Measurements from ENCODE around the gene FBN2. TPM values are rescaled to one million over a fixed set of nuclear protein-coding genes. Genes with fewer than 3 reads are reported as not detected.

Gene FBN2
- total RNA-seq, 1 donor from 2014 or later = not detected

- H3K4me1 Mint-ChIP-seq (ENCODE audit: low read depth) = no peaks in the 10 kb centered on the region
- no peaks in the 10 kb centered on the region for H3K36me3 Mint-ChIP-seq (ENCODE audit: low read depth)
- DNase-seq (ENCODE audit: low spot score) = no peak
- H3K4me3 Mint-ChIP-seq = no peak overlapping the region
- intact Hi-C loops (cut with micrococcal nuclease) = no loop called here
- H3K27me3 Mint-ChIP-seq (ENCODE audit: insufficient read depth) = no peaks in the 10 kb centered on the region
- H3K9me3 Mint-ChIP-seq = no peaks in the 10 kb centered on the region
- no peak overlapping the region for H3K27ac Mint-ChIP-seq
Observed at GRCh38 chr5:128397876-128398275, 140.2 kb downstream of the FBN2 start.

GRCh38 chr5:128395073-128395472 is 143.0 kb downstream of the FBN2 start:
- H3K27me3 Mint-ChIP-seq (ENCODE audit: insufficient read depth) = no peaks in the 10 kb centered on the region
- no peaks in the 10 kb centered on the region for H3K36me3 Mint-ChIP-seq (ENCODE audit: low read depth)
- no peaks in the 10 kb centered on the region for H3K4me1 Mint-ChIP-seq (ENCODE audit: low read depth)
- DNase-seq (ENCODE audit: low spot score) = no peak
- intact Hi-C loops (cut with micrococcal nuclease) = no loop called here
- no peak overlapping the region for H3K4me3 Mint-ChIP-seq
- H3K9me3 Mint-ChIP-seq = no peaks in the 10 kb centered on the region
- H3K27ac Mint-ChIP-seq = no peak overlapping the region

- no peak for DNase-seq (ENCODE audit: low spot score)
- Mint-ChIP-seq H3K27ac (no peak overlapping the region), H3K27me3 (ENCODE audit: insufficient read depth) (no peaks in the 10 kb centered on the region), H3K36me3 (ENCODE audit: low read depth) (no peaks in the 10 kb centered on the region), H3K4me3 (no peak overlapping the region), H3K9me3 (no peaks in the 10 kb centered on the region), H3K4me1 (ENCODE audit: low read depth) (no peaks in the 10 kb centered on the region)
- intact Hi-C loops (cut with micrococcal nuclease) = no loop called here
Observed at GRCh38 chr5:128384068-128384467, 154.0 kb downstream of the FBN2 start.

- Mint-ChIP-seq H3K4me3 (no peak overlapping the region), H3K27me3 (ENCODE audit: insufficient read depth) (no peaks in the 10 kb centered on the region), H3K4me1 (ENCODE audit: low read depth) (no peaks in the 10 kb centered on the region), H3K36me3 (ENCODE audit: low read depth) (no peaks in the 10 kb centered on the region), H3K27ac (no peak overlapping the region), H3K9me3 (no peaks in the 10 kb centered on the region)
- DNase-seq (ENCODE audit: low spot score) = no peak
- intact Hi-C loops (cut with micrococcal nuclease) = no loop called here
Observed at GRCh38 chr5:128380337-128380736, 157.7 kb downstream of the FBN2 start.

DNA sequence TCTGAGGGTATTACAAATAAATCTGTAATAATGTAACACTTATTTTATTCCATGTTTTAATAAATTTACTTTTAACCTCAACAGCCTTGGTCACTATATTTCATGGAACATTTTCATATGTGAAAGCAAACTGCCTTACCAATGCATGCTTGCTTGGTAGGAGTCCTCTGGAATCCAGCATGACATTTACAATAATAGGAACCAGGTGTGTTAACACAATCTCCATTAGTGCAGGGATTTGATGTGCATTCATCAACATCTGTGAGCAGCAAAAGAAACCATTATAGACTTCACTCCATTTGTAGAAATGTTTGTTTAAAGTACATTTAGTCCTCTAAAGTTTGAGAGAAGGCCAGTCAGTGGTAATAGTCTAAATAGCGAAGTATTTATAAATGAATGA is 159.4 kb downstream of the FBN2 start:
- no peaks in the 10 kb centered on the region for H3K4me1 Mint-ChIP-seq (ENCODE audit: low read depth)
- no peaks in the 10 kb centered on the region for H3K9me3 Mint-ChIP-seq
- no peak overlapping the region for H3K4me3 Mint-ChIP-seq
- intact Hi-C loops (cut with micrococcal nuclease) = no loop called here
- H3K27me3 Mint-ChIP-seq (ENCODE audit: insufficient read depth) = no peaks in the 10 kb centered on the region
- no peak for DNase-seq (ENCODE audit: low spot score)
- no peaks in the 10 kb centered on the region for H3K36me3 Mint-ChIP-seq (ENCODE audit: low read depth)
- H3K27ac Mint-ChIP-seq = no peak overlapping the region

- Mint-ChIP-seq H3K4me1 (ENCODE audit: low read depth) (no peaks in the 10 kb centered on the region), H3K27ac (no peak overlapping the region), H3K27me3 (ENCODE audit: insufficient read depth) (no peaks in the 10 kb centered on the region), H3K36me3 (ENCODE audit: low read depth) (no peaks in the 10 kb centered on the region), H3K9me3 (no peaks in the 10 kb centered on the region), H3K4me3 (no peak overlapping the region)
- no peak for DNase-seq (ENCODE audit: low spot score)
- intact Hi-C loops (cut with micrococcal nuclease) = no loop called here
Observed at GRCh38 chr5:128378196-128378595, 159.8 kb downstream of the FBN2 start.

GRCh38 chr5:128376577-128376976 is 161.5 kb downstream of the FBN2 start:
- no peaks in the 10 kb centered on the region for H3K27me3 Mint-ChIP-seq (ENCODE audit: insufficient read depth)
- no peak for DNase-seq (ENCODE audit: low spot score)
- no peaks in the 10 kb centered on the region for H3K9me3 Mint-ChIP-seq
- no peaks in the 10 kb centered on the region for H3K4me1 Mint-ChIP-seq (ENCODE audit: low read depth)
- intact Hi-C loops (cut with micrococcal nuclease) = no loop called here
- H3K36me3 Mint-ChIP-seq (ENCODE audit: low read depth) = no peaks in the 10 kb centered on the region
- H3K27ac Mint-ChIP-seq = no peak overlapping the region
- no peak overlapping the region for H3K4me3 Mint-ChIP-seq

- Mint-ChIP-seq H3K27ac (no peak overlapping the region), H3K4me3 (no peak overlapping the region), H3K27me3 (ENCODE audit: insufficient read depth) (no peaks in the 10 kb centered on the region), H3K9me3 (no peaks in the 10 kb centered on the region), H3K4me1 (ENCODE audit: low read depth) (no peaks in the 10 kb centered on the region), H3K36me3 (ENCODE audit: low read depth) (no peaks in the 10 kb centered on the region)
- no peak for DNase-seq (ENCODE audit: low spot score)
- intact Hi-C loops (cut with micrococcal nuclease) = no loop called here
Observed at GRCh38 chr5:128366147-128366546, 171.9 kb downstream of the FBN2 start.

- no peaks in the 10 kb centered on the region for H3K9me3 Mint-ChIP-seq
- H3K4me3 Mint-ChIP-seq = no peak overlapping the region
- no peaks in the 10 kb centered on the region for H3K36me3 Mint-ChIP-seq (ENCODE audit: low read depth)
- no peak for DNase-seq (ENCODE audit: low spot score)
- intact Hi-C loops (cut with micrococcal nuclease) = no loop called here
- H3K4me1 Mint-ChIP-seq (ENCODE audit: low read depth) = no peaks in the 10 kb centered on the region
- H3K27me3 Mint-ChIP-seq (ENCODE audit: insufficient read depth) = no peaks in the 10 kb centered on the region
- no peak overlapping the region for H3K27ac Mint-ChIP-seq
Observed at GRCh38 chr5:128362370-128362769, 175.7 kb downstream of the FBN2 start.

DNA sequence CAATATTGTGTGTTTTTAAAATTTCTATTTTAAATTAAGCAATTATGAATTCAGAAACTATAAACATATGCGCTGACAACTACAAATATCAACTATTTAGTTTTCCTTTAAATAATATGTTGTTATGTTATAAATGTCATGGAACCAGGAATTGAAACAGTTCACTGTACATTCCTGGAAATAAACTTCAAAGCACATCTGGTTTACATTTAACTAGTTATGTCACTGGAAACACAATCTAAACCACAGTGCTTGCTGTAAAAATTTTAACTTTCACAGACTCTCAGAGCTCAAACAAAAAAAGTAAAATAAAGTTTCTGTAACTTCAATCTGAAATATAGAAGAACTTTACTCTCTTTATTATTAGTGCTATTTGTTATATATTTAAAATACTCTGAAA is 179.2 kb downstream of the FBN2 start:
- intact Hi-C loops (cut with micrococcal nuclease) = no loop called here
- no peaks in the 10 kb centered on the region for H3K36me3 Mint-ChIP-seq (ENCODE audit: low read depth)
- H3K9me3 Mint-ChIP-seq = no peaks in the 10 kb centered on the region
- DNase-seq (ENCODE audit: low spot score) = no peak
- no peaks in the 10 kb centered on the region for H3K4me1 Mint-ChIP-seq (ENCODE audit: low read depth)
- H3K27me3 Mint-ChIP-seq (ENCODE audit: insufficient read depth) = no peaks in the 10 kb centered on the region
- no peak overlapping the region for H3K4me3 Mint-ChIP-seq
- H3K27ac Mint-ChIP-seq = no peak overlapping the region

- no peaks in the 10 kb centered on the region for H3K4me1 Mint-ChIP-seq (ENCODE audit: low read depth)
- H3K9me3 Mint-ChIP-seq = no peaks in the 10 kb centered on the region
- no peak overlapping the region for H3K27ac Mint-ChIP-seq
Observed at GRCh38 chr5:128357226-128357625, 180.8 kb downstream of the FBN2 start.

DNA sequence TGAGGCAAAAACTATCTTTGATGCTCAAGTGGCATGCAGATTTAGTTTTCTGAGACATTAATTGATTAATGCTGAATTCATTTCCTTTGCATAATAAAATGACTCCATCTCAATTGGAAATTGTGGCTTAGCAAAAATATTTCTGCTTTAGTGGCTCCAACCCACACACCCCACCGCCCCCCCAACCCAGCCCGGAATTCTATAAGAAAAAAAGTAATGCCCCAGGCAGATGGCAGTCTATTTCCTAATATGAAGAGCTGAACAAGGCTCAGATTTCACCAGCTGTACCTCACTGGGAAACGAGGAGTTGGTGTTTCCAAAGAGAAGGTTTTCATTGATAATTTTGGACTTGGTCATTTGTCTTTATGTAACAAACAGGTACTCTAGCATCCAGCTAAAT is 182.1 kb downstream of the FBN2 start:
- Mint-ChIP-seq H3K4me3 (no peak overlapping the region), H3K27me3 (ENCODE audit: insufficient read depth) (no peaks in the 10 kb centered on the region), H3K9me3 (no peaks in the 10 kb centered on the region), H3K36me3 (ENCODE audit: low read depth) (no peaks in the 10 kb centered on the region), H3K4me1 (ENCODE audit: low read depth) (no peaks in the 10 kb centered on the region), H3K27ac (no peak overlapping the region)
- no peak for DNase-seq (ENCODE audit: low spot score)
- intact Hi-C loops (cut with micrococcal nuclease) = no loop called here

More at GRCh38 chr5:128357226-128357625, 180.8 kb downstream of the FBN2 start:
- no peak overlapping the region for H3K4me3 Mint-ChIP-seq
- H3K36me3 Mint-ChIP-seq (ENCODE audit: low read depth) = no peaks in the 10 kb centered on the region
- intact Hi-C loops (cut with micrococcal nuclease) = no loop called here
- no peak for DNase-seq (ENCODE audit: low spot score)
- H3K27me3 Mint-ChIP-seq (ENCODE audit: insufficient read depth) = no peaks in the 10 kb centered on the region

GRCh38 chr5:128353441-128354107 is 184.5 kb downstream of the FBN2 start:
- no peak overlapping the region for H3K4me3 Mint-ChIP-seq
- no peaks in the 10 kb centered on the region for H3K36me3 Mint-ChIP-seq (ENCODE audit: low read depth)
- no peaks in the 10 kb centered on the region for H3K4me1 Mint-ChIP-seq (ENCODE audit: low read depth)
- intact Hi-C loops (cut with micrococcal nuclease) = no loop called here
- no peaks in the 10 kb centered on the region for H3K9me3 Mint-ChIP-seq
- H3K27ac Mint-ChIP-seq = no peak overlapping the region
- DNase-seq (ENCODE audit: low spot score) = no peak
- no peaks in the 10 kb centered on the region for H3K27me3 Mint-ChIP-seq (ENCODE audit: insufficient read depth)

DNA sequence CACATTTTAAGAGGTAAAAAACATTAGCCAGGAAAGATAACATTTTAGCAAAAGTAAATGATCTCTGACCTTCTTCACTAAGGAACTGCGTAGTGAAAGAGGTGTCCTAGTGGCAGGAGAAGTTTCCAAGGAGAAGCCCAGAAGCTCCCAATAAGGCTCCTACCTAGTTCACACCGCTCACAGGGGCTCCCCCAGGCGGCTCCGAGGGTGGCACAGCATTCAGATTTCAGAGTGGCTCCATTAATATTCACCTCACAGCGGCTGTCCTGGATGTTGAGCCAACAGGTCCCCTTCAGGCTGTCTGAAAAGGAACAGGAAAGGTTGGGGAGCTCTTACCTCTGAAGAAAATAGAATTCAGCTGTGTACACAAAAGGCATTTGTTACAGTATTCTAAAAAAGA is 187.3 kb downstream of the FBN2 start:
- intact Hi-C loops (cut with micrococcal nuclease) = no loop called here
- Mint-ChIP-seq H3K9me3 (no peaks in the 10 kb centered on the region), H3K4me1 (ENCODE audit: low read depth) (no peaks in the 10 kb centered on the region), H3K36me3 (ENCODE audit: low read depth) (no peaks in the 10 kb centered on the region), H3K27me3 (ENCODE audit: insufficient read depth) (no peaks in the 10 kb centered on the region), H3K27ac (no peak overlapping the region), H3K4me3 (no peak overlapping the region)
- DNase-seq (ENCODE audit: low spot score) = no peak

Measured in activated T-helper 1 cell treated with anti-CD3 and anti-CD28 coated beads, Interleukin-12 subunit alpha, Interleukin-12 subunit beta, Interleukin-2, Interleukin-4 antibody, amounts not matched to agents 30 ng/mL and 10 ng/mL and 1 ng/mL, durations not matched to agents 14 hours and 24 hours and 36 hours (primary cell).